Activated CD4-positive, alpha-beta memory T cell treated with anti-CD3 and anti-CD28 coated beads, Interleukin-2, amount 10 ng/mL, durations not matched to agents 7 days and 5 days (primary cell): ENCODE data around the gene SPRYD3. TPM values are rescaled to one million over a fixed set of nuclear protein-coding genes. Genes with fewer than 3 reads are reported as not detected.
"Not testable (repeated sequence)": the region's sequence is repeated elsewhere in the genome, so short reads cannot be mapped to it uniquely, and the experiment has no call there.

Experiments used
- CTCF ChIA-PET: fragments of 350-600 bp; sonication (Branson Sonifier 250); formaldehyde crosslinking; loops from one replicate; lab custom pipeline; 2021; ENCODE audit warnings: antibody characterized with exemption, inconsistent platforms; lab: Charles Lee
- POLR2A ChIA-PET: fragments of 350-600 bp; sonication (Branson Sonifier 250); formaldehyde crosslinking; loops from one replicate; lab custom pipeline; 2021; ENCODE audit warnings: antibody characterized with exemption; lab: Charles Lee
- DNase-seq: peaks from one replicate; pipeline ENCODE4 v3.0.0-alpha.2; 2020
- H3K27ac Mint-ChIP-seq: one replicate; pipeline ENCODE4 v1.8.0; 2021; ENCODE audit warnings: mild to moderate bottlenecking, mixed read lengths
- H3K27me3 Mint-ChIP-seq: one replicate; pipeline ENCODE4 v1.8.0; 2021; ENCODE audit warnings: mixed read lengths
- H3K36me3 Mint-ChIP-seq: one replicate; pipeline ENCODE4 v1.8.0; 2021; ENCODE audit warnings: low read depth, mixed read lengths
- H3K4me1 Mint-ChIP-seq: one replicate; pipeline ENCODE4 v1.8.0; 2021; ENCODE audit warnings: mixed read lengths
- H3K4me3 Mint-ChIP-seq: one replicate; pipeline ENCODE4 v1.8.0; 2021; ENCODE audit warnings: mild to moderate bottlenecking, mixed read lengths
- H3K9me3 Mint-ChIP-seq: one replicate; pipeline ENCODE4 v1.8.0; 2021; ENCODE audit warnings: mixed read lengths
- total RNA-seq, 2 experiments: library from RNA; stranded (reverse); gene quantifications; one replicate each; pipeline ENCODE4 v1.2.3, GENCODE V29; 2021

SPRYD3 gene
- total RNA-seq, 2 experiments from 2014 or later, result 31.2 to 31.3 TPM

- Mint-ChIP-seq H3K9me3 (no peaks in the 10 kb centered on the region), H3K36me3 (no peaks in the 10 kb centered on the region), H3K4me1 (no peaks in the 10 kb centered on the region), H3K4me3 (no peak overlapping the region), H3K27me3 (no peaks in the 10 kb centered on the region), H3K27ac (no peak overlapping the region)
- CTCF ChIA-PET, result interaction anchor here (1.2 kb wide), 1 partner anchor 155 kb away, joined by 6 read pairs; the partner anchor contains the start of gene ESPL1
- POLR2A ChIA-PET, result no interaction called here
- no peak for DNase-seq
These were observed 34.0 kb upstream of the SPRYD3 start for GRCh38 chr12:53113136-53113705.

GRCh38 chr12:53112431-53112830 is 33.2 kb upstream of the SPRYD3 start:
- ChIA-PET POLR2A (interaction anchor here (0.6 kb wide), 1 partner anchor 545 kb away, joined by 3 read pairs; no protein-coding TSS in a partner anchor), CTCF (interaction anchor here (1.2 kb wide), 1 partner anchor 156 kb away, joined by 6 read pairs; the partner anchor contains the start of gene ESPL1)
- H3K4me1 Mint-ChIP-seq, H3K36me3 Mint-ChIP-seq, H3K27ac Mint-ChIP-seq, H3K9me3 Mint-ChIP-seq, H3K4me3 Mint-ChIP-seq, DNase-seq, H3K27me3 Mint-ChIP-seq: not testable (repeated sequence)

- H3K4me3 Mint-ChIP-seq, result no peak overlapping the region
- no peaks in the 10 kb centered on the region for H3K36me3 Mint-ChIP-seq
- DNase-seq, result no peak
- H3K4me1 Mint-ChIP-seq, result peaks cover 31% of the 10 kb centered on the region
- H3K27ac Mint-ChIP-seq, result no peak overlapping the region
- POLR2A ChIA-PET, result no interaction called here
- H3K9me3 Mint-ChIP-seq, result no peaks in the 10 kb centered on the region
- CTCF ChIA-PET, result no interaction called here
- no peaks in the 10 kb centered on the region for H3K27me3 Mint-ChIP-seq
These were observed 27.9 kb upstream of the SPRYD3 start for GRCh38 chr12:53107122-53107521.

- H3K9me3 Mint-ChIP-seq, result no peaks in the 10 kb centered on the region
- H3K36me3 Mint-ChIP-seq, result no peaks in the 10 kb centered on the region
- H3K27ac Mint-ChIP-seq, result no peak overlapping the region
- POLR2A ChIA-PET, result no interaction called here
- no peaks in the 10 kb centered on the region for H3K27me3 Mint-ChIP-seq
- H3K4me3 Mint-ChIP-seq, result no peak overlapping the region
- CTCF ChIA-PET, result no interaction called here
- H3K4me1 Mint-ChIP-seq, result peaks cover 38% of the 10 kb centered on the region
- no peak for DNase-seq
These were observed 26.7 kb upstream of the SPRYD3 start for GRCh38 chr12:53105712-53106439.

GRCh38 chr12:53105256-53105655 is 26.1 kb upstream of the SPRYD3 start:
- no peaks in the 10 kb centered on the region for H3K36me3 Mint-ChIP-seq
- DNase-seq, result no peak
- POLR2A ChIA-PET, result no interaction called here
- H3K9me3 Mint-ChIP-seq, result no peaks in the 10 kb centered on the region
- no peak overlapping the region for H3K4me3 Mint-ChIP-seq
- no peaks in the 10 kb centered on the region for H3K27me3 Mint-ChIP-seq
- H3K4me1 Mint-ChIP-seq, result peaks cover 43% of the 10 kb centered on the region
- CTCF ChIA-PET, result interaction anchor here (0.7 to 10.6 kb wide), 3 partner anchors 10 to 572 kb away, joined by 3 to 236 read pairs (median 3); no protein-coding TSS in a partner anchor
- H3K27ac Mint-ChIP-seq, result no peak overlapping the region

GRCh38 chr12:53103860-53104305 is 24.7 kb upstream of the SPRYD3 start:
- no peaks in the 10 kb centered on the region for H3K27me3 Mint-ChIP-seq
- H3K4me1 Mint-ChIP-seq, result peaks cover 50% of the 10 kb centered on the region
- H3K4me3 Mint-ChIP-seq, result no peak overlapping the region
- no peaks in the 10 kb centered on the region for H3K9me3 Mint-ChIP-seq
- DNase-seq, result peak; percentile 54
- H3K36me3 Mint-ChIP-seq, result no peaks in the 10 kb centered on the region
- CTCF ChIA-PET, result interaction anchor here (0.7 to 10.6 kb wide), 12 partner anchors 11 to 1772 kb away, joined by 3 to 236 read pairs (median 6); partner anchors contain the start of genes AAAS and SPRYD3
- H3K27ac Mint-ChIP-seq, result peak overlapping the region; percentile 61
- POLR2A ChIA-PET, result interaction anchor here (0.8 to 3.1 kb wide), 10 partner anchors 10 to 116 kb away, joined by 3 to 27 read pairs (median 4); partner anchors contain the start of genes EIF4B and SPRYD3

- Mint-ChIP-seq H3K27me3 (no peaks in the 10 kb centered on the region), H3K36me3 (no peaks in the 10 kb centered on the region), H3K9me3 (no peaks in the 10 kb centered on the region), H3K4me3 (peak within 1 kb of the TSS; percentile 8), H3K4me1 (peaks cover 57% of the 10 kb centered on the region), H3K27ac (peak within 1 kb of the TSS; percentile 69)
- CTCF ChIA-PET, result interaction anchor here (0.7 to 10.6 kb wide), 20 partner anchors 10 to 318 kb away, joined by 3 to 236 read pairs (median 4); partner anchors contain the start of genes AAAS, PFDN5 and SPRYD3
- POLR2A ChIA-PET, result interaction anchor here (0.8 to 3.1 kb wide), 18 partner anchors 8 to 276 kb away, joined by 3 to 27 read pairs (median 3); partner anchors contain the start of genes EIF4B and SPRYD3
- DNase-seq, result peak; percentile 64
These were observed 24.0 kb upstream of the SPRYD3 start, which contains the start of gene SOAT2 for GRCh38 chr12:53102883-53103807. Gene SOAT2 (plus strand): TSS chr12:53103486. CDS start chr12:53103578, 92 bp downstream.

GRCh38 chr12:53101931-53102781 is 23.0 kb upstream of the SPRYD3 start:
- ChIA-PET POLR2A (interaction anchor here (0.9 to 3.1 kb wide), 11 partner anchors 9 to 109 kb away, joined by 3 to 27 read pairs (median 3); partner anchors contain the start of gene SPRYD3), CTCF (interaction anchor here (0.6 to 10.6 kb wide), 20 partner anchors 9 to 319 kb away, joined by 3 to 236 read pairs (median 4); partner anchors contain the start of genes AAAS, PFDN5 and SPRYD3)
- no peak for DNase-seq
- H3K4me1 Mint-ChIP-seq, result peaks cover 61% of the 10 kb centered on the region
- H3K27ac Mint-ChIP-seq, result peak overlapping the region; percentile 33
- no peak overlapping the region for H3K4me3 Mint-ChIP-seq
- H3K36me3 Mint-ChIP-seq, result no peaks in the 10 kb centered on the region
- peaks cover 1% of the 10 kb centered on the region for H3K27me3 Mint-ChIP-seq
- no peaks in the 10 kb centered on the region for H3K9me3 Mint-ChIP-seq

- Mint-ChIP-seq H3K27ac (no peak overlapping the region), H3K36me3 (no peaks in the 10 kb centered on the region), H3K4me1 (peaks cover 64% of the 10 kb centered on the region), H3K9me3 (no peaks in the 10 kb centered on the region), H3K27me3 (peaks cover 9% of the 10 kb centered on the region), H3K4me3 (no peak overlapping the region)
- DNase-seq, result no peak
- ChIA-PET CTCF (interaction anchor here (0.7 to 10.6 kb wide), 2 partner anchors 35 to 226 kb away, joined by 3 to 236 read pairs; no protein-coding TSS in a partner anchor), POLR2A (interaction anchor here (3.1 kb wide), 1 partner anchor 35 kb away, joined by 18 read pairs; no protein-coding TSS in a partner anchor)
These were observed 22.1 kb upstream of the SPRYD3 start for GRCh38 chr12:53101266-53101665.

- Mint-ChIP-seq H3K36me3 (no peaks in the 10 kb centered on the region), H3K4me3 (no peak overlapping the region), H3K27ac (no peak overlapping the region), H3K9me3 (no peaks in the 10 kb centered on the region), H3K27me3 (peaks cover 12% of the 10 kb centered on the region), H3K4me1 (peaks cover 61% of the 10 kb centered on the region)
- CTCF ChIA-PET, result interaction anchor here (0.9 to 10.6 kb wide), 3 partner anchors 28 to 46 kb away, joined by 3 to 236 read pairs (median 7); no protein-coding TSS in a partner anchor
- POLR2A ChIA-PET, result interaction anchor here (3.1 to 4.5 kb wide), 2 partner anchors 34 to 35 kb away, joined by 18 to 45 read pairs; no protein-coding TSS in a partner anchor
- DNase-seq, result no peak
These were observed 21.4 kb upstream of the SPRYD3 start for GRCh38 chr12:53100466-53101151.
